NCI-H226 (cell line): Measurements from ENCODE around the gene SYNGR3.
"Not testable (repeated sequence)": the region's sequence is repeated elsewhere in the genome, so short reads cannot be mapped to it uniquely, and the experiment has no call there.

Source experiments
- DNase-seq: peaks from one replicate; pipeline ENCODE4 v3.0.0-alpha.2; 2015

Gene SYNGR3

GRCh38 chr16:2011726-2012125 lies 22.0 kb downstream of the SYNGR3 start:
- DNase-seq, result not testable (repeated sequence)

- no peak for DNase-seq
These were observed 23.8 kb downstream of the SYNGR3 start for GRCh38 chr16:2013527-2013926.

- DNase-seq, result peak; percentile 54
These were observed 25.6 kb downstream of the SYNGR3 start for GRCh38 chr16:2015117-2015946.

GRCh38 chr16:2015947-2016208 lies 26.1 kb downstream of the SYNGR3 start:
- DNase-seq, result no peak

- no peak for DNase-seq
These were observed 26.7 kb downstream of the SYNGR3 start for GRCh38 chr16:2016407-2016922.

GRCh38 chr16:2019518-2019920 lies 29.7 kb downstream of the SYNGR3 start, which contains the start of gene NPW:
TSS of gene NPW (plus strand) at chr16:2019785.
- no peak for DNase-seq

- DNase-seq, result no peak
These were observed 30.4 kb downstream of the SYNGR3 start for GRCh38 chr16:2019921-2020831.

- peak; percentile 71 for DNase-seq
These were observed 32.9 kb downstream of the SYNGR3 start for GRCh38 chr16:2022723-2023091.

- peak; percentile 81 for DNase-seq
These were observed 33.6 kb downstream of the SYNGR3 start for GRCh38 chr16:2023092-2024031.

- no peak for DNase-seq
These were observed 34.3 kb downstream of the SYNGR3 start for GRCh38 chr16:2024032-2024420.

- DNase-seq, result no peak
These were observed 35.5 kb downstream of the SYNGR3 start for GRCh38 chr16:2025251-2025650.

- DNase-seq, result no peak
These were observed 36.2 kb downstream of the SYNGR3 start for GRCh38 chr16:2025878-2026460.

GRCh38 chr16:2026461-2027023 lies 36.8 kb downstream of the SYNGR3 start, which contains the start of gene NHERF2:
TSS of gene NHERF2 (plus strand) at chr16:2026902. CDS start at chr16:2027006, 104 bp downstream.
- DNase-seq, result no peak

GRCh38 chr16:2027024-2028010 lies 37.5 kb downstream of the SYNGR3 start:
- DNase-seq, result no peak

- DNase-seq, result no peak
These were observed 38.4 kb downstream of the SYNGR3 start for GRCh38 chr16:2028146-2028545.

GRCh38 chr16:2028620-2029220 lies 39.0 kb downstream of the SYNGR3 start:
- no peak for DNase-seq

GRCh38 chr16:2029350-2029749 lies 39.6 kb downstream of the SYNGR3 start:
- no peak for DNase-seq

GRCh38 chr16:2030036-2030435 lies 40.3 kb downstream of the SYNGR3 start:
- DNase-seq, result no peak

GRCh38 chr16:2031081-2031577 lies 41.4 kb downstream of the SYNGR3 start:
- DNase-seq, result no peak
